IPS DF 4.7 (cell line): ENCODE measurements around the gene HELB.
A peak's percentile ranks its signal among the peaks of the same experiment; 100 is the strongest.
"Not testable (repeated sequence)": the region's sequence is repeated elsewhere in the genome, so short reads cannot be mapped to it uniquely, and the experiment has no call there.

Source experiments
- DNase-seq: peaks from one replicate; pipeline ENCODE4 v3.0.0-alpha.2; 2013; ENCODE audit warnings: low spot score; ENCODE audit errors: extremely low read depth

HELB gene

GRCh38 chr12:66302827-66303169 is 505 bp downstream of the HELB start:
- DNase-seq: no peak

- not testable (repeated sequence) for DNase-seq
Observed at GRCh38 chr12:66303316-66303804, 1.1 kb downstream of the HELB start.

- DNase-seq: no peak
Observed at GRCh38 chr12:66304296-66304900, 2.1 kb downstream of the HELB start.

GRCh38 chr12:66309606-66310005 is 7.3 kb downstream of the HELB start:
- DNase-seq: no peak

GRCh38 chr12:66312189-66312588 is 9.9 kb downstream of the HELB start:
- no peak for DNase-seq

GRCh38 chr12:66314278-66314677 is 12.0 kb downstream of the HELB start:
- no peak for DNase-seq

GRCh38 chr12:66319266-66319954 is 17.1 kb downstream of the HELB start:
- no peak for DNase-seq

GRCh38 chr12:66320996-66321395 is 18.7 kb downstream of the HELB start:
- no peak for DNase-seq

- no peak for DNase-seq
Observed at GRCh38 chr12:66321435-66321834, 19.1 kb downstream of the HELB start.

GRCh38 chr12:66323017-66323416 is 20.7 kb downstream of the HELB start:
- DNase-seq: no peak

- DNase-seq: no peak
Observed at GRCh38 chr12:66329941-66330340, 27.6 kb downstream of the HELB start.

- no peak for DNase-seq
Observed at GRCh38 chr12:66331016-66331415, 28.7 kb downstream of the HELB start.

GRCh38 chr12:66331814-66332213 is 29.5 kb downstream of the HELB start:
- no peak for DNase-seq

GRCh38 chr12:66335746-66336145 is 33.5 kb downstream of the HELB start:
- DNase-seq: no peak

- DNase-seq: no peak
Observed at GRCh38 chr12:66337381-66338010, 35.2 kb downstream of the HELB start.

GRCh38 chr12:66340131-66340530 is 37.8 kb downstream of the HELB start:
- no peak for DNase-seq

GRCh38 chr12:66341126-66341525 is 38.8 kb downstream of the HELB start:
- DNase-seq: no peak

- DNase-seq: no peak
Observed at GRCh38 chr12:66345212-66345611, 42.9 kb downstream of the HELB start.

- no peak for DNase-seq
Observed at GRCh38 chr12:66345956-66346355, 43.7 kb downstream of the HELB start.

GRCh38 chr12:66351301-66351700 is 49.0 kb downstream of the HELB start:
- no peak for DNase-seq

- peak; percentile 81 for DNase-seq
Observed at GRCh38 chr12:66352197-66352596, 49.9 kb downstream of the HELB start.

- no peak for DNase-seq
Observed at GRCh38 chr12:66352899-66353298, 50.6 kb downstream of the HELB start.

- DNase-seq: no peak
Observed at GRCh38 chr12:66354291-66354690, 52.0 kb downstream of the HELB start.
